Neural cell (in vitro differentiated cells): Measurements from ENCODE around the gene FAM9A. TPM values are rescaled to one million over a fixed set of nuclear protein-coding genes. Genes with fewer than 3 reads are reported as not detected.

Experiments used
- H2AFZ ChIP-seq: fragments of 200-600, 300-800 bp; sonication (generic), shearing (Covaris generic); 2 replicates; pipeline ENCODE4 v1.6.0; 2014; ENCODE audit warnings: low read depth, mild to moderate bottlenecking, antibody characterized with exemption, low read length, moderate library complexity
- H3F3A ChIP-seq: fragments of 200-600 bp; shearing (Covaris generic); 2 replicates; pipeline ENCODE4 v1.6.1; 2016; ENCODE audit warnings: mild to moderate bottlenecking, moderate library complexity, mixed read lengths, antibody characterized with exemption, low read length; ENCODE audit not compliant: insufficient read depth, poor library complexity, severe bottlenecking
- H3K27ac ChIP-seq: fragments of 200-600, 300-800 bp; sonication (generic), shearing (Covaris generic); 2 replicates; pipeline ENCODE4 v1.5.1; 2014; ENCODE audit warnings: mild to moderate bottlenecking, low read length, moderate library complexity
- H3K27me3 ChIP-seq: fragments of 300-800, 200-600 bp; sonication (generic), shearing (Covaris generic); 2 replicates; pipeline ENCODE4 v1.6.0; 2014; ENCODE audit warnings: mild to moderate bottlenecking, low read depth, low read length, moderate library complexity; ENCODE audit not compliant: insufficient read depth
- H3K36me3 ChIP-seq: fragments of 300-800, 200-600 bp; sonication (generic), shearing (Covaris generic); 2 replicates; pipeline ENCODE4 v1.5.1; 2014; ENCODE audit warnings: mild to moderate bottlenecking, antibody characterized with exemption, low read length, moderate library complexity; ENCODE audit not compliant: insufficient read depth
- H3K4me2 ChIP-seq: fragments of 300-800, 200-600 bp; sonication (generic), shearing (Covaris generic); 2 replicates; pipeline ENCODE4 v1.6.0; 2014; ENCODE audit warnings: mild to moderate bottlenecking, low read length
- H3K4me3 ChIP-seq: fragments of 300-800, 200-600 bp; sonication (generic), shearing (Covaris generic); 2 replicates; pipeline ENCODE4 v1.5.1; 2014; ENCODE audit warnings: mild to moderate bottlenecking, low read length, moderate library complexity
- H3K79me2 ChIP-seq: fragments of 200-600 bp; shearing (Covaris generic); replicated peaks from 2 replicates; pipeline ENCODE4 v1.6.0; 2014; ENCODE audit warnings: mild to moderate bottlenecking, low read length, moderate library complexity; ENCODE audit not compliant: insufficient read depth
- H3K9ac ChIP-seq: fragments of 300-800, 200-600 bp; sonication (generic), shearing (Covaris generic); 2 replicates; pipeline ENCODE4 v1.6.1; 2016; ENCODE audit warnings: mild to moderate bottlenecking, low read length, mixed read lengths
- H3K9me2 ChIP-seq: fragments of 200-600 bp; shearing (Covaris generic); 2 replicates; pipeline ENCODE4 v1.6.1; 2016; ENCODE audit warnings: mild to moderate bottlenecking, low read length, mixed read lengths; ENCODE audit not compliant: insufficient read depth
- H3K9me3 ChIP-seq: fragments of 200-600, 300-800 bp; sonication (generic), shearing (Covaris generic); 2 replicates; pipeline ENCODE4 v1.6.1; 2016; ENCODE audit warnings: mild to moderate bottlenecking, mixed run types, low read length, moderate library complexity, mixed read lengths
- H4K20me1 ChIP-seq: fragments of 200-600 bp; shearing (Covaris generic); 2 replicates; pipeline ENCODE4 v1.6.1; 2016; ENCODE audit warnings: mild to moderate bottlenecking, mixed run types; ENCODE audit not compliant: insufficient read depth
- CTCF ChIP-seq: fragments of 450-650 bp; IDR thresholded peaks from 2 replicates; pipeline ENCODE4 v1.5.1; 2014; ENCODE audit warnings: antibody characterized with exemption, mild to moderate bottlenecking, moderate library complexity; ENCODE audit not compliant: poor library complexity, severe bottlenecking
- EP300 ChIP-seq: fragments of 450-650 bp; conservative IDR thresholded peaks from 2 replicates; pipeline ENCODE4 v1.6.1; 2014; ENCODE audit warnings: antibody characterized with exemption, mild to moderate bottlenecking, moderate library complexity; ENCODE audit not compliant: poor library complexity, severe bottlenecking
- EZH2 ChIP-seq: fragments of 200-600, 300-800 bp; shearing (Covaris generic), sonication (generic); IDR thresholded peaks from 2 replicates; pipeline ENCODE4 v1.6.1; 2014; ENCODE audit warnings: antibody characterized with exemption, low read length, borderline replicate concordance, mild to moderate bottlenecking; ENCODE audit not compliant: insufficient read depth, poor library complexity, severe bottlenecking
- MXI1 ChIP-seq: fragments of 450-650 bp; conservative IDR thresholded peaks from 2 replicates; pipeline ENCODE4 v1.6.1; 2014; ENCODE audit warnings: antibody characterized with exemption, mild to moderate bottlenecking; ENCODE audit not compliant: poor library complexity, severe bottlenecking
- POLR2AphosphoS5 ChIP-seq: IDR thresholded peaks from 2 replicates; pipeline ENCODE4 v1.6.1; 2012
- RAD21 ChIP-seq: fragments of 450-650 bp; conservative IDR thresholded peaks from 2 replicates; pipeline ENCODE4 v1.6.1; 2014; ENCODE audit warnings: antibody characterized with exemption, mild to moderate bottlenecking, moderate library complexity
- REST ChIP-seq: IDR thresholded peaks from 2 replicates; pipeline ENCODE4 v1.6.1; 2012; ENCODE audit warnings: borderline replicate concordance
- SMC3 ChIP-seq: fragments of 450-650 bp; conservative IDR thresholded peaks from 2 replicates; pipeline ENCODE4 v1.6.1; 2014; ENCODE audit warnings: antibody characterized with exemption, mild to moderate bottlenecking, moderate library complexity; ENCODE audit not compliant: poor library complexity
- TAF1 ChIP-seq: IDR thresholded peaks from 2 replicates; pipeline ENCODE4 v1.6.1; 2012; ENCODE audit warnings: low read depth
- polyA plus RNA-seq: library from polyadenylated mRNA; depleted of rRNA; stranded (reverse); fragments of >200 nt; gene quantifications from 2 replicates; pipeline ENCODE4 v1.2.3, GENCODE V29; 2014

FAM9A gene
- polyA plus RNA-seq, 1 donor from 2014 or later, result 0.67 TPM

- no peaks in the 10 kb centered on the region for H3K9me2 ChIP-seq
- no peak overlapping the region for H2AFZ ChIP-seq
- H3K27ac ChIP-seq, result no peak overlapping the region
- no peak overlapping the region for H3K4me3 ChIP-seq
- no peak overlapping the region for H3K4me2 ChIP-seq
- H3F3A ChIP-seq, result no peaks in the 10 kb centered on the region
- H3K27me3 ChIP-seq, result no peaks in the 10 kb centered on the region
- TF ChIP-seq MXI1 (no peak), POLR2AphosphoS5 (no peak), EZH2 (no peak), RAD21 (no peak), EP300 (no peak), TAF1 (no peak), SMC3 (no peak), REST (no peak), CTCF (no peak)
- H3K36me3 ChIP-seq, result no peaks in the 10 kb centered on the region
- H3K9ac ChIP-seq, result no peak overlapping the region
- H3K79me2 ChIP-seq, result no peaks in the 10 kb centered on the region
- no peaks in the 10 kb centered on the region for H3K9me3 ChIP-seq
- no peaks in the 10 kb centered on the region for H4K20me1 ChIP-seq
Observed at GRCh38 chrX:8848911-8849310, 47.7 kb upstream of the FAM9A start.

- TF ChIP-seq POLR2AphosphoS5 (no peak), EZH2 (no peak), RAD21 (no peak), SMC3 (no peak)
- H3K4me2 ChIP-seq, result no peak overlapping the region
Observed at GRCh38 chrX:8848441-8848840, 47.3 kb upstream of the FAM9A start.

GRCh38 chrX:8847360-8847759 is 46.2 kb upstream of the FAM9A start:
- Histone ChIP-seq H3F3A (no peaks in the 10 kb centered on the region), H3K9me2 (no peaks in the 10 kb centered on the region), H2AFZ (no peak overlapping the region), H4K20me1 (no peaks in the 10 kb centered on the region), H3K79me2 (no peaks in the 10 kb centered on the region), H3K9ac (no peak overlapping the region), H3K27me3 (no peaks in the 10 kb centered on the region), H3K27ac (no peak overlapping the region), H3K4me3 (no peak overlapping the region), H3K4me2 (no peak overlapping the region), H3K9me3 (no peaks in the 10 kb centered on the region), H3K36me3 (no peaks in the 10 kb centered on the region)
- TF ChIP-seq MXI1, result no peak
- TF ChIP-seq RAD21, result no peak
- TF ChIP-seq SMC3, result no peak
- TF ChIP-seq EP300, result no peak
- no peak for TF ChIP-seq TAF1
- TF ChIP-seq CTCF, result no peak

More at GRCh38 chrX:8848441-8848840, 47.3 kb upstream of the FAM9A start:
- Histone ChIP-seq H3K4me3 (no peak overlapping the region), H3K9me2 (no peaks in the 10 kb centered on the region), H3K9ac (no peak overlapping the region), H4K20me1 (no peaks in the 10 kb centered on the region), H3K27ac (no peak overlapping the region), H3K36me3 (no peaks in the 10 kb centered on the region), H3K79me2 (no peaks in the 10 kb centered on the region), H2AFZ (no peak overlapping the region), H3K9me3 (no peaks in the 10 kb centered on the region), H3K27me3 (no peaks in the 10 kb centered on the region), H3F3A (no peaks in the 10 kb centered on the region)
